HFFc6 (cell line): ENCODE data around the gene SRRM4. TPM values are rescaled to one million over a fixed set of nuclear protein-coding genes. Genes with fewer than 3 reads are reported as not detected.

Source experiments
- DNase-seq: peaks from one replicate; pipeline ENCODE4 v3.0.0-alpha.2; 2018
- H3K27ac Mint-ChIP-seq: 2 replicates; pipeline ENCODE4 v1.8.0; 2020; ENCODE audit warnings: mild to moderate bottlenecking, mixed read lengths
- H3K27me3 Mint-ChIP-seq: 2 replicates; pipeline ENCODE4 v1.8.0; 2021; ENCODE audit warnings: mild to moderate bottlenecking, moderate library complexity, mixed read lengths; ENCODE audit not compliant: insufficient read depth
- H3K36me3 Mint-ChIP-seq: 2 replicates; pipeline ENCODE4 v1.8.0; 2021; ENCODE audit warnings: low read depth, mixed read lengths
- H3K4me1 Mint-ChIP-seq: 2 replicates; pipeline ENCODE4 v1.8.0; 2020; ENCODE audit warnings: low read depth, mixed read lengths
- H3K4me3 Mint-ChIP-seq: 2 replicates; pipeline ENCODE4 v1.8.0; 2020; ENCODE audit warnings: mild to moderate bottlenecking, moderate library complexity, mixed read lengths
- H3K9me3 Mint-ChIP-seq: 2 replicates; pipeline ENCODE4 v1.8.0; 2020; ENCODE audit warnings: mild to moderate bottlenecking, mixed read lengths
- total RNA-seq, 6 experiments: library from RNA; stranded (reverse); fragmentation: NEBNext Ultra II Directional; extraction: Animal tissue kit (Norgen Biotek cat#: 25700); gene quantifications; 2 replicates in 1 of 6; 3 replicates in 5 of 6; pipeline ENCODE4 v1.2.3, GENCODE V29; 2021
- TF ChIP-seq, protein P1 (sequence below): fragments of 200-600 bp; sonication (generic); IDR thresholded peaks from 2 replicates; pipeline ENCODE4 v1.5.0; 2021; ENCODE audit warnings: antibody characterized with exemption, mild to moderate bottlenecking

The SRRM4 gene
- total RNA-seq, 6 experiments from 2014 or later, result not detected

DNA sequence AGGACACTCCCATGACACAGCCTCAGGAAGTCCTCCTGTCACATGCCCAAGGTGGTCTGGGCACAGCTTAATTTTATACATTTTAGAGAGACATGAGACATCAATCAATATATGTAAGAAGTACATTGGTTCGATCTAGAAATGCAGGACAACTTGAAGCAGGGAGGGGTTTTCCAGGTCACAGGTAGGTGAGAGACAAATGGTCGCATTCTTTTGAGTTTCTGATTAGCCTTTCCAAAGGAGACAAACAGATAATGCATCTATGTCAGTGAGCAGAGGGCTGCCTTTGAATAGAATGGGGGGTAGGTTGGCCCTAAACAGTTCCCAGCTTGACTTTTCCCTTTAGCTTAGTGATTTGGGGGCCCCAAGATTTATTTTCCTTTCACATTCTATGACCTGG, 199.9 kb downstream of the SRRM4 start:
- TF ChIP-seq, protein P1, sequence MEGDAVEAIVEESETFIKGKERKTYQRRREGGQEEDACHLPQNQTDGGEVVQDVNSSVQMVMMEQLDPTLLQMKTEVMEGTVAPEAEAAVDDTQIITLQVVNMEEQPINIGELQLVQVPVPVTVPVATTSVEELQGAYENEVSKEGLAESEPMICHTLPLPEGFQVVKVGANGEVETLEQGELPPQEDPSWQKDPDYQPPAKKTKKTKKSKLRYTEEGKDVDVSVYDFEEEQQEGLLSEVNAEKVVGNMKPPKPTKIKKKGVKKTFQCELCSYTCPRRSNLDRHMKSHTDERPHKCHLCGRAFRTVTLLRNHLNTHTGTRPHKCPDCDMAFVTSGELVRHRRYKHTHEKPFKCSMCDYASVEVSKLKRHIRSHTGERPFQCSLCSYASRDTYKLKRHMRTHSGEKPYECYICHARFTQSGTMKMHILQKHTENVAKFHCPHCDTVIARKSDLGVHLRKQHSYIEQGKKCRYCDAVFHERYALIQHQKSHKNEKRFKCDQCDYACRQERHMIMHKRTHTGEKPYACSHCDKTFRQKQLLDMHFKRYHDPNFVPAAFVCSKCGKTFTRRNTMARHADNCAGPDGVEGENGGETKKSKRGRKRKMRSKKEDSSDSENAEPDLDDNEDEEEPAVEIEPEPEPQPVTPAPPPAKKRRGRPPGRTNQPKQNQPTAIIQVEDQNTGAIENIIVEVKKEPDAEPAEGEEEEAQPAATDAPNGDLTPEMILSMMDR, result no peak
- H3K27me3 Mint-ChIP-seq, result peaks cover 2% of the 10 kb centered on the region; the same call in 1 of the 2 replicates
- H3K9me3 Mint-ChIP-seq, result no peaks in the 10 kb centered on the region
- peaks cover 52% of the 10 kb centered on the region for H3K4me1 Mint-ChIP-seq
- DNase-seq, result no peak
- H3K27ac Mint-ChIP-seq, result peak overlapping the region; percentile 96
- H3K36me3 Mint-ChIP-seq, result no peaks in the 10 kb centered on the region
- peak overlapping the region; percentile 92 for H3K4me3 Mint-ChIP-seq

DNA sequence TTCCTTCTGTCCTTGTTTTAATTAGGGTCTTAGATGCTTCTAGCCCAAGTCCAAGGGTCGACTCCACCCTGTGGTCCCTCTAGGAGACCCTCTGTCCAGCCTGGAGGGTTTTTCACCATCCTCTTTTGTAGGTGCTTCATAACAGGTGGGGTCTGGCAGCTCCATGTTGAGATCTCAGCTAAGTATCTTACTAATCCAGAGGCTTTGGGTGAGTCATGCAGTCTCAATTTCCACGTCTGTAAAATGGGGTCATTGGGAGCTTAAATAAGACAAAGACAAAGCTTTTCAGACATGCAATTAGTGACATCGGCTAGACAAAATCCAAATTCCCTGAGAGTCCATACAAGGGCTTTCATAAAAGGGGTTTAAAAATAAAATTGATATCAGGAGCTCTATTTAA, 200.6 kb downstream of the SRRM4 start:
- TF ChIP-seq, protein P1, result no peak
- no peak for DNase-seq
- Mint-ChIP-seq H3K36me3 (peaks cover 7% of the 10 kb centered on the region; the same call in 1 of the 2 replicates), H3K4me3 (peak overlapping the region; percentile 92; the same call in 1 of the 2 replicates), H3K27me3 (peaks cover 2% of the 10 kb centered on the region; the same call in 1 of the 2 replicates), H3K27ac (no peak overlapping the region; the same call in 1 of the 2 replicates), H3K9me3 (no peaks in the 10 kb centered on the region), H3K4me1 (peaks cover 45% of the 10 kb centered on the region)

DNA sequence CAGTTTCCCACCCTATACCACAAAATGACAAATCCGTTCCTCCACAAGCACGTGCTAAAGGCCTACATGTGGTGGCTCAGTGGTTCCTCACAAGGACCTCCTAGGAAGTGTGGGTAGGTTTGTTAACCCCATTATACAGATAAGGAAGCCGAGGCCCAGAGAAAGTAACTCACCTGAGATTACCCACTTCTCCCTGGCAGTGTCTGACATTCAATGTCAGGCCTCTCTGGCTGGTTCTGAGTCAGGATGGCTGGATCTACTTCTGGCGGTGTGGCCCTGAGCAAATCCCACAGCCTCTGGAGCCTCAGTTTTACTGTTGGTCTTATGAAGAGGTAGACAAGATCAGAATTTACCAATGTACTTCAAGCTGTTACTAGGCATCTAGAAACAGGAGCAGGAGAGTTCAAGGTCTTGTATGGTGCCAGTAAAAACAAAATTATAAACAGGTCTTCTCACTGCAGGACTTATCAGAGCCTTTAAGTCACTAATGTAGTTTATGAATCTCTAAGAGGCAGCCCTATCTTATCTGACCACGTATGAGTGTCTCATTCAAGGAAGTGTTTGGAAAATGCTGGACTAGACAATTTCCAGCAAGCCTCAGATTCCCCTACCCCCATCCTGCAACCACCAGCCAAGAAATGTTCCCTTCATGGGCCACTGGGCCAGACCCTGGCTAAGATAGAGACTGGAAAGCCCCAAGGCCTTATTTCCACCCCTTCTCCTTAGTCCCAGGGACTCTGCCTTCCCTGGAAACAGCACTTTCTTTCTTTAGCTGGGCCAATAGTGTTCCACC, 201.6 kb downstream of the SRRM4 start:
- DNase-seq, result no peak
- peaks cover 7% of the 10 kb centered on the region; the same call in 1 of the 2 replicates for H3K36me3 Mint-ChIP-seq
- peak overlapping the region; percentile 46; the same call in 1 of the 2 replicates for H3K27ac Mint-ChIP-seq
- H3K4me1 Mint-ChIP-seq, result peaks cover 41% of the 10 kb centered on the region
- TF ChIP-seq, protein P1, result no peak
- H3K9me3 Mint-ChIP-seq, result no peaks in the 10 kb centered on the region
- H3K4me3 Mint-ChIP-seq, result no peak overlapping the region; the same call in 1 of the 2 replicates
- peaks cover 2% of the 10 kb centered on the region; the same call in 1 of the 2 replicates for H3K27me3 Mint-ChIP-seq

DNA sequence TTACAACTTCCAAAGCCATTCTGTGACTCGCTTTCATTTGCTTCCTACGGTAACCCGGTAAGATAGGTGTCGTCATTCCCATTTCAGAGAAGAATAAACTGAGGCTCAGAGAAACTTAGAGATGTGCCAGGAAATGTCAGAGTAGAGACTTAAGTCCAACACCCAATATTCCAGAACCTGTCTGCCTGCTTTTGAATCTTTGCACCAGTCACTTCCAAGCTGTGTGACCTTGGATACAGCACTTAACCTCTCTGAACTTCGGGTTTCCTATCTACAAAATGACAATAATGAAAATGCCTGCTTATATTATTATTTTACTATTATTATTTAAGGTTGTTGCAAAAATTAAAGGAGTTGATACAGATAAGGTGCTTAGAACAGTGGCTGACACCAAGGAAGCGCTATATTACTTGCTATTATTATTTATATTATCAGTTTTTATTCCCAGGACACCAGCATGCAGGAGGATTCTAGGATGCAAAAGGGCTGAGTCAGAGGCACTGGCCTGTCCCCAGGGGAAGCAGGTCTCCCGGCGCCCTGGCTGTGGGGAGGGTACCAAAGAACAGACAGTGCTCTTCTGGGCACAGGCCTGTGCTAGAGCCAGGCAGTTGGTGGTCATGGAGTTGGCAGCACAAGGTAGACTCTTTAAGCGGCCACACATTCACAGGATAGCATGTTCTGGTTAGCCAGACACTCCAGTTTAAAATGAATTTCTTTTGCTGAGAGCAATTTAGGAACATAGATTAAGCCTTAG, 202.8 kb downstream of the SRRM4 start:
- no peak overlapping the region for H3K4me3 Mint-ChIP-seq
- TF ChIP-seq, protein P1, result no peak
- DNase-seq, result no peak
- peaks cover 38% of the 10 kb centered on the region for H3K4me1 Mint-ChIP-seq
- peak overlapping the region; percentile 24; the same call in 1 of the 2 replicates for H3K27ac Mint-ChIP-seq
- H3K36me3 Mint-ChIP-seq, result peaks cover 7% of the 10 kb centered on the region; the same call in 1 of the 2 replicates
- H3K27me3 Mint-ChIP-seq, result peaks cover 4% of the 10 kb centered on the region; the same call in 1 of the 2 replicates
- H3K9me3 Mint-ChIP-seq, result no peaks in the 10 kb centered on the region

DNA sequence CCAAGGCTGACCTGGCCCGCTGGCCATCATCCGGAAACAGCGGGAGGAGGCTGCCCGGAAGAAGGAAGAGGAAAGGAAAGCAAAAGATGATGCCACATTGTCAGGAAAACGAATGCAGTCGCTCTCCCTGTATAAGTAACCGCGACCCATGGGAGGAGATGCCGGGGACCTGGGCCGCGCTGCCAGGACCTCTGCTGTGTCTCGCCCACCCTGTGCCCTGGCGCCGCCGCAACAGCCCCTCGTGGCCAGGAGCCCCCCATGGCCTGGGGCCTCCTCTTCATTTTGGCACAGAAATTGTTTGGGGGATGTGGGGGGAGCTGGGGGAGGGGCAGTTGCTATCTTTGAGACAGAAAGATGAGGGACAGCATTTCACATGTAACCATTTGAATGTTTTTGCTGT, 213.9 kb downstream of the SRRM4 start:
- Mint-ChIP-seq H3K27ac (no peak overlapping the region), H3K36me3 (peaks cover 14% of the 10 kb centered on the region), H3K9me3 (no peaks in the 10 kb centered on the region), H3K4me1 (no peaks in the 10 kb centered on the region), H3K27me3 (peaks cover 2% of the 10 kb centered on the region; the same call in 1 of the 2 replicates), H3K4me3 (no peak overlapping the region)
- TF ChIP-seq, protein P1, result no peak
- DNase-seq, result no peak
